IPS-20b (cell line): Measurements from ENCODE around the gene SLC25A34.
A peak's percentile ranks its signal among the peaks of the same experiment; 100 is the strongest.

Experiments
- H3K27ac ChIP-seq: one replicate; pipeline ENCODE4 v1.5.1; 2013; ENCODE audit warnings: low read length
- H3K27me3 ChIP-seq: 2 replicates; pipeline ENCODE4 v1.6.1; 2013; ENCODE audit warnings: mild to moderate bottlenecking, low read length, inconsistent platforms; ENCODE audit not compliant: insufficient read depth
- H3K36me3 ChIP-seq: 2 replicates; pipeline ENCODE4 v1.6.1; 2013; ENCODE audit warnings: low read depth, mild to moderate bottlenecking, inconsistent platforms, low read length, moderate library complexity; ENCODE audit not compliant: insufficient read depth
- H3K4me1 ChIP-seq: 2 replicates; pipeline ENCODE4 v1.6.1; 2013; ENCODE audit warnings: mild to moderate bottlenecking, control low read depth, inconsistent platforms, low read length, moderate library complexity; ENCODE audit not compliant: insufficient read depth
- H3K4me3 ChIP-seq: 2 replicates; pipeline ENCODE4 v1.5.1; 2013; ENCODE audit warnings: mild to moderate bottlenecking, low read length, inconsistent platforms
- H3K9ac ChIP-seq: 2 replicates; pipeline ENCODE4 v1.6.1; 2013; ENCODE audit warnings: low read depth, mild to moderate bottlenecking, inconsistent platforms, low read length, moderate library complexity
- H3K9me3 ChIP-seq: 2 replicates; pipeline ENCODE4 v1.6.1; 2013; ENCODE audit warnings: mild to moderate bottlenecking, low read depth, low read length, inconsistent platforms; ENCODE audit not compliant: insufficient read depth

Gene SLC25A34

GRCh38 chr1:15748690-15749398 is 12.8 kb downstream of the SLC25A34 start:
- no peak overlapping the region for H3K4me3 ChIP-seq
- no peak overlapping the region for H3K27ac ChIP-seq
- H3K27me3 ChIP-seq, result no peaks in the 10 kb centered on the region
- no peaks in the 10 kb centered on the region for H3K36me3 ChIP-seq
- no peak overlapping the region for H3K9ac ChIP-seq
- no peaks in the 10 kb centered on the region for H3K9me3 ChIP-seq
- H3K4me1 ChIP-seq, result no peaks in the 10 kb centered on the region

GRCh38 chr1:15749399-15750291 is 13.6 kb downstream of the SLC25A34 start:
- no peak overlapping the region for H3K27ac ChIP-seq
- H3K27me3 ChIP-seq, result no peaks in the 10 kb centered on the region
- H3K9me3 ChIP-seq, result no peaks in the 10 kb centered on the region
- H3K4me3 ChIP-seq, result no peak overlapping the region
- H3K36me3 ChIP-seq, result no peaks in the 10 kb centered on the region
- H3K4me1 ChIP-seq, result no peaks in the 10 kb centered on the region
- H3K9ac ChIP-seq, result no peak overlapping the region

GRCh38 chr1:15750924-15751323 is 14.9 kb downstream of the SLC25A34 start:
- no peak overlapping the region for H3K9ac ChIP-seq
- no peaks in the 10 kb centered on the region for H3K36me3 ChIP-seq
- H3K4me1 ChIP-seq, result 0 out of 2 replicates have a peak, but pooled peaks cover 6% of the 10 kb centered on the region

GRCh38 chr1:15751717-15752116 is 15.7 kb downstream of the SLC25A34 start:
- no peak overlapping the region for H3K9ac ChIP-seq
- no peaks in the 10 kb centered on the region for H3K36me3 ChIP-seq
- H3K4me3 ChIP-seq, result no peak overlapping the region
- H3K4me1 ChIP-seq, result peaks cover 13% of the 10 kb centered on the region
- H3K27ac ChIP-seq, result no peak overlapping the region
- H3K27me3 ChIP-seq, result peaks cover 12% of the 10 kb centered on the region; the same call in 1 of the 2 replicates
- H3K9me3 ChIP-seq, result no peaks in the 10 kb centered on the region

More at GRCh38 chr1:15750924-15751323, 14.9 kb downstream of the SLC25A34 start:
- 0 out of 2 replicates have a peak, but pooled peaks cover 6% of the 10 kb centered on the region for H3K27me3 ChIP-seq
- no peak overlapping the region for H3K4me3 ChIP-seq
- no peak overlapping the region for H3K27ac ChIP-seq
- H3K9me3 ChIP-seq, result no peaks in the 10 kb centered on the region

GRCh38 chr1:15753776-15754175 is 17.7 kb downstream of the SLC25A34 start:
- no peaks in the 10 kb centered on the region for H3K36me3 ChIP-seq
- no peak overlapping the region for H3K4me3 ChIP-seq
- H3K9ac ChIP-seq, result no peak overlapping the region
- H3K9me3 ChIP-seq, result no peaks in the 10 kb centered on the region
- H3K27me3 ChIP-seq, result peaks cover 22% of the 10 kb centered on the region
- peaks cover 22% of the 10 kb centered on the region for H3K4me1 ChIP-seq
- H3K27ac ChIP-seq, result no peak overlapping the region

GRCh38 chr1:15755021-15755645 is 19.1 kb downstream of the SLC25A34 start:
- Histone ChIP-seq H3K36me3 (no peaks in the 10 kb centered on the region), H3K9me3 (no peaks in the 10 kb centered on the region), H3K27ac (no peak overlapping the region), H3K4me1 (peaks cover 22% of the 10 kb centered on the region), H3K4me3 (no peak overlapping the region), H3K9ac (no peak overlapping the region), H3K27me3 (peaks cover 30% of the 10 kb centered on the region)

GRCh38 chr1:15755646-15756040 is 19.6 kb downstream of the SLC25A34 start:
- H3K4me3 ChIP-seq, result no peak overlapping the region

GRCh38 chr1:15756143-15757015 is 20.3 kb downstream of the SLC25A34 start:
- Histone ChIP-seq H3K27ac (no peak overlapping the region), H3K36me3 (no peaks in the 10 kb centered on the region), H3K9me3 (no peaks in the 10 kb centered on the region), H3K27me3 (peaks cover 30% of the 10 kb centered on the region), H3K4me3 (no peak overlapping the region), H3K4me1 (peaks cover 26% of the 10 kb centered on the region), H3K9ac (no peak overlapping the region)

More at GRCh38 chr1:15755646-15756040, 19.6 kb downstream of the SLC25A34 start:
- Histone ChIP-seq H3K4me1 (peaks cover 22% of the 10 kb centered on the region), H3K27me3 (peaks cover 30% of the 10 kb centered on the region), H3K27ac (no peak overlapping the region), H3K36me3 (no peaks in the 10 kb centered on the region), H3K9me3 (no peaks in the 10 kb centered on the region), H3K9ac (no peak overlapping the region)

- peaks cover 30% of the 10 kb centered on the region for H3K27me3 ChIP-seq
- no peaks in the 10 kb centered on the region for H3K36me3 ChIP-seq
- peaks cover 28% of the 10 kb centered on the region for H3K4me1 ChIP-seq
- H3K9me3 ChIP-seq, result no peaks in the 10 kb centered on the region
- no peak overlapping the region for H3K9ac ChIP-seq
- H3K4me3 ChIP-seq, result peak overlapping the region; percentile 87; the same call in 1 of the 2 replicates
- no peak overlapping the region for H3K27ac ChIP-seq
These were observed 21.0 kb downstream of the SLC25A34 start for GRCh38 chr1:15757016-15757543.

GRCh38 chr1:15757575-15758342 is 21.7 kb downstream of the SLC25A34 start:
- Histone ChIP-seq H3K27ac (peak overlapping the region; percentile 4), H3K27me3 (peaks cover 30% of the 10 kb centered on the region), H3K9ac (peak overlapping the region; percentile 75; the same call in 1 of the 2 replicates), H3K4me3 (peak overlapping the region; percentile 87), H3K4me1 (peaks cover 28% of the 10 kb centered on the region), H3K9me3 (no peaks in the 10 kb centered on the region), H3K36me3 (0 out of 2 replicates have a peak, but pooled peaks cover 2% of the 10 kb centered on the region)
